ENCODE measurements around the gene OTULIN. TPM values are rescaled to one million over a fixed set of nuclear protein-coding genes. Genes with fewer than 3 reads are reported as not detected.

OTULIN gene
- total RNA-seq, 2 experiments from 2014 or later = 28.7 to 45.6 TPM

DNA sequence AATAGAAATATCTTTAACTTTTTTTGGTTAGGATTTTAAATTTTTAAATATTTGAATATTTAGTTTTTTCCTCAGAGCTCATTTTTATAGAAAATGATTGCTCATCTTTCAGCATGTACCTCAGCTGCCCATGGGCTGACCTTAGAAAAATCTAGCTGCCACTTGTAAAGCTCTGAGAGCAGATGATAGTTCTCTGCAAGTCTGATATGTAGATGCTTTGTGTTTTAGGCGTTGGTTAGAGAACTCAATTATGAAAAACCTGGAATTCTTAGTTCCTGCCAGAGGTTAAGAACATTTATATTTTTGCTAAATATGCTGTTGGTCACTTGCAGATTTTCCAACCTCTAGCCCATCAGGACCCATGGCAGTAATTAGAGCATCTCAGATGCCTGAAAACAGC lies 15.1 kb downstream of the OTULIN start:
- BruUV-seq (replicated peaks) = no TSS peak
- H3K36me3 ChIP-seq (ENCODE audit: insufficient read depth, low read length) = peaks cover 82% of the 10 kb centered on the region
- POLR2A ChIA-PET = interaction anchor here (0.6 to 1.5 kb wide), 3 partner anchors 24 to 536 kb away, joined by 3 to 4 read pairs (median 3); partner anchors contain the start of gene TRIO

DNA sequence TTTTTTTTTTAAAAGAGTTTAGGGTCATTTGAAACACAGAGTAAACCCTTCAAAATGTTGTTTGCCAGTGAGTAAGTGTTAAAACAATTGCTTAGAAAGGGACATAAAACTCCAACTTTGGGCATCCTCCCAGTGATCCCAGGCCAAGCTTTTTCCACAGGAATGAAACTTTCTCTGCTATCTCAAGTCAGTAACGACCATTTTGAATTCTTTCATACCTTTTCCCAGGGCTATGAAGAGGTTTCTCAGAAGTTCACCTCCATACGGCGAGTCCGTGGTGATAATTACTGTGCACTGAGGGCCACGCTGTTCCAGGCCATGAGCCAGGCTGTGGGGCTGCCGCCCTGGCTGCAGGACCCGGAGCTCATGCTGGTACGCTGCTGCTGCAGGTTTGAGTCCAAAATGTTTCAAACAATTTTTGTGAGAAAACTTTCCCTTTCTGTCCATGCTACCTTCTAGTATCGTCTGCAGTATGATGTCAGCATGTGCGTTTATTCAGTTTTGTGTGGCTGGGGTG lies 16.8 kb downstream of the OTULIN start:
- no peak overlapping the region for H2AFZ ChIP-seq (ENCODE audit: low read length)
- H3K4me3 ChIP-seq (ENCODE audit: low read depth, low read length, poor library complexity, severe bottlenecking) = no peak overlapping the region
- no peak for DNase-seq (ENCODE audit: low spot score)
- no peaks in the 10 kb centered on the region for H4K20me1 ChIP-seq (ENCODE audit: insufficient read depth, low read length)
- intact Hi-C loops (cut with micrococcal nuclease; ENCODE audit: unreplicated experiment) = no loop called here
- H3K36me3 ChIP-seq (ENCODE audit: insufficient read depth, low read length) = peaks cover 91% of the 10 kb centered on the region
- no peaks in the 10 kb centered on the region for H3K9me3 ChIP-seq (ENCODE audit: low read length)
- ChIA-PET CTCF (ENCODE audit: unreplicated experiment) (no interaction called here), POLR2A (interaction anchor here (0.6 to 1.5 kb wide), 2 partner anchors 14 to 1776 kb away, joined by 3 read pairs; no protein-coding TSS in a partner anchor)
- TF ChIP-seq, protein P1, sequence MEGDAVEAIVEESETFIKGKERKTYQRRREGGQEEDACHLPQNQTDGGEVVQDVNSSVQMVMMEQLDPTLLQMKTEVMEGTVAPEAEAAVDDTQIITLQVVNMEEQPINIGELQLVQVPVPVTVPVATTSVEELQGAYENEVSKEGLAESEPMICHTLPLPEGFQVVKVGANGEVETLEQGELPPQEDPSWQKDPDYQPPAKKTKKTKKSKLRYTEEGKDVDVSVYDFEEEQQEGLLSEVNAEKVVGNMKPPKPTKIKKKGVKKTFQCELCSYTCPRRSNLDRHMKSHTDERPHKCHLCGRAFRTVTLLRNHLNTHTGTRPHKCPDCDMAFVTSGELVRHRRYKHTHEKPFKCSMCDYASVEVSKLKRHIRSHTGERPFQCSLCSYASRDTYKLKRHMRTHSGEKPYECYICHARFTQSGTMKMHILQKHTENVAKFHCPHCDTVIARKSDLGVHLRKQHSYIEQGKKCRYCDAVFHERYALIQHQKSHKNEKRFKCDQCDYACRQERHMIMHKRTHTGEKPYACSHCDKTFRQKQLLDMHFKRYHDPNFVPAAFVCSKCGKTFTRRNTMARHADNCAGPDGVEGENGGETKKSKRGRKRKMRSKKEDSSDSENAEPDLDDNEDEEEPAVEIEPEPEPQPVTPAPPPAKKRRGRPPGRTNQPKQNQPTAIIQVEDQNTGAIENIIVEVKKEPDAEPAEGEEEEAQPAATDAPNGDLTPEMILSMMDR (conservative IDR thresholded peaks at IDR 0.05; ENCODE audit: low read length) = no peak
- TF ChIP-seq EZH2phosphoT487 (IDR thresholded peaks at IDR 0.05; ENCODE audit: borderline replicate concordance, low read depth, low read length) = no peak
- H3K79me2 ChIP-seq (ENCODE audit: insufficient read depth, low read depth, low read length) = peaks cover 35% of the 10 kb centered on the region
- peaks cover 13% of the 10 kb centered on the region for H3K4me1 ChIP-seq (ENCODE audit: insufficient read depth, low read length, poor library complexity, severe bottlenecking)
- no TSS peak for BruUV-seq (replicated peaks)
- no peak overlapping the region for H3K4me2 ChIP-seq (ENCODE audit: low read length)
- no peak overlapping the region for H3K27ac ChIP-seq (ENCODE audit: low read depth, low read length, poor library complexity, severe bottlenecking)
- no peaks in the 10 kb centered on the region for H3K9me2 ChIP-seq (ENCODE audit: insufficient read depth, low read length)

More for the DNA sequence above, 15.1 kb downstream of the OTULIN start:
- Histone ChIP-seq H3K9me2 (ENCODE audit: insufficient read depth, low read length) (no peaks in the 10 kb centered on the region), H3K4me1 (ENCODE audit: insufficient read depth, low read length, poor library complexity, severe bottlenecking) (peaks cover 22% of the 10 kb centered on the region), H3K4me2 (ENCODE audit: low read length) (no peak overlapping the region), H4K20me1 (ENCODE audit: insufficient read depth, low read length) (no peaks in the 10 kb centered on the region), H3K4me3 (ENCODE audit: low read depth, low read length, poor library complexity, severe bottlenecking) (no peak overlapping the region), H3K79me2 (ENCODE audit: insufficient read depth, low read depth, low read length) (peaks cover 46% of the 10 kb centered on the region), H3K27ac (ENCODE audit: low read depth, low read length, poor library complexity, severe bottlenecking) (no peak overlapping the region), H2AFZ (ENCODE audit: low read length) (no peak overlapping the region), H3K9me3 (ENCODE audit: low read length) (no peaks in the 10 kb centered on the region)
- CTCF ChIA-PET (ENCODE audit: unreplicated experiment) = no interaction called here
- TF ChIP-seq, protein P1 (conservative IDR thresholded peaks at IDR 0.05; ENCODE audit: low read length) = no peak
- TF ChIP-seq EZH2phosphoT487 (IDR thresholded peaks at IDR 0.05; ENCODE audit: borderline replicate concordance, low read depth, low read length) = no peak
- intact Hi-C loops (cut with micrococcal nuclease; ENCODE audit: unreplicated experiment) = no loop called here
- DNase-seq (ENCODE audit: low spot score) = no peak

DNA sequence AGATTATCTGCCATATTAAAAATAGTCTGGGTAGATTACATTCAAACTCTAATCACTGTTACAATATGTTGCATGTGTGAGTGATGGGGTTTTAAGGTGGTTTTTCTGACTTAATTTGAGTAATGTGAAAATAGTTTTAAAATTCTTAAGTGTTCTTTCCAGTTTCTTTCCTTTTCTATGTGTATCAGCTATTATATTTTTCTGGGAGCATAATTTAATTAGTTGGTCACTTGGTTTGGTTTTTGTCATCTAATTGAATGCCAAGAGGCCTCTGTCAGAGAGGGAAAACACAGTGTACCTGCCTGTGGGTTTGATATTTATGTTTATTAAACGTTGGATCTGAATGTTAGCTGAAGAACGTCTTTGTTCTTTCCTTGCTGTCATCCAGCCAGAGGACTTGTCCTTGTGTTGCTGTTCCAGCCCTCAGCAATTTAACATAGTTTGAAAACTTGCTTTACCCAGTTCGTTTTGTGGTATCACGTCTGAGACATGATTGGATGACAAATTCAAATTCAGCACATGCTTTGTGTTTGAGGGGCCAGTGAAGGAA lies 19.5 kb downstream of the OTULIN start:
- no peak for DNase-seq (ENCODE audit: low spot score)
- BruUV-seq (replicated peaks) = no TSS peak
- Histone ChIP-seq H3K4me2 (ENCODE audit: low read length) (no peak overlapping the region), H3K4me3 (ENCODE audit: low read depth, low read length, poor library complexity, severe bottlenecking) (no peak overlapping the region), H3K27ac (ENCODE audit: low read depth, low read length, poor library complexity, severe bottlenecking) (no peak overlapping the region), H4K20me1 (ENCODE audit: insufficient read depth, low read length) (no peaks in the 10 kb centered on the region), H3K36me3 (ENCODE audit: insufficient read depth, low read length) (peaks cover 91% of the 10 kb centered on the region), H3K79me2 (ENCODE audit: insufficient read depth, low read depth, low read length) (peaks cover 11% of the 10 kb centered on the region; the same call in 1 of the 2 replicates), H2AFZ (ENCODE audit: low read length) (no peak overlapping the region), H3K4me1 (ENCODE audit: insufficient read depth, low read length, poor library complexity, severe bottlenecking) (peaks cover 8% of the 10 kb centered on the region), H3K9me3 (ENCODE audit: low read length) (no peaks in the 10 kb centered on the region), H3K9me2 (ENCODE audit: insufficient read depth, low read length) (no peaks in the 10 kb centered on the region)
- intact Hi-C loops (cut with micrococcal nuclease; ENCODE audit: unreplicated experiment) = no loop called here
- TF ChIP-seq EZH2phosphoT487 (IDR thresholded peaks at IDR 0.05; ENCODE audit: borderline replicate concordance, low read depth, low read length) = no peak
- TF ChIP-seq, protein P1 (conservative IDR thresholded peaks at IDR 0.05; ENCODE audit: low read length) = no peak
- ChIA-PET POLR2A (interaction anchor here (0.7 to 2.1 kb wide), 5 partner anchors 8 to 41 kb away, joined by 3 to 8 read pairs (median 5); no protein-coding TSS in a partner anchor), CTCF (ENCODE audit: unreplicated experiment) (interaction anchor here (0.5 to 0.9 kb wide), 2 partner anchors 15 to 458 kb away, joined by 3 read pairs; no protein-coding TSS in a partner anchor)
